ENCODE data around the gene GLMP. TPM values are rescaled to one million over a fixed set of nuclear protein-coding genes. Genes with fewer than 3 reads are reported as not detected.

Gene GLMP
- total and polyA plus RNA-seq, 2 donors (not counting 3 experiments of a cell fraction or from before 2014, with no cell fraction given), result 84.3 to 109 TPM

- dilution Hi-C loops (cut with MboI; ENCODE audit: extremely low pct_ligation_motif_present, low sequenced_read_pairs) (no loop called here), intact Hi-C loops (cut with micrococcal nuclease) (no loop called here)
- Histone ChIP-seq H3K9me3 (replicated peaks; ENCODE audit: control insufficient read depth, insufficient read depth, low read length) (no peaks in the 10 kb centered on the region), H4K20me1 (replicated peaks; ENCODE audit: control insufficient read depth, extremely low read depth, insufficient read depth, low read length) (peaks cover under 1% of the 10 kb centered on the region), H3K9me1 (replicated peaks; ENCODE audit: control insufficient read depth, extremely low read depth, insufficient read depth, low read length) (no peaks in the 10 kb centered on the region), H3K27me3 (ENCODE audit: control insufficient read depth in 2 of 2, insufficient read depth in 2 of 2, low read length in 2 of 2) (no peaks in the 10 kb centered on the region), H2AFZ (ENCODE audit: low read depth, low read length) (no peak overlapping the region), H3K36me3 (ENCODE audit: control insufficient read depth in 2 of 2, extremely low read depth in 1 of 2, insufficient read depth in 2 of 2, low read length in 2 of 2) (peaks cover 0 to 2% of the 10 kb centered on the region in 2 experiments), H3K4me2 (ENCODE audit: insufficient read depth, low read length) (no peak overlapping the region), H3K4me3 (replicated peaks in 1 of 3; ENCODE audit: insufficient read depth in 1 of 3, low read depth in 1 of 3, low read length in 3 of 3) (no peak overlapping the region), H3K79me2 (ENCODE audit: control insufficient read depth, insufficient read depth, low read length) (peaks cover 15% of the 10 kb centered on the region), H3K4me1 (ENCODE audit: control insufficient read depth, extremely low read depth, insufficient read depth, low read length) (peaks cover 15% of the 10 kb centered on the region), H3K27ac (ENCODE audit: insufficient read depth, low read depth, low read length) (no peak overlapping the region), H3K9ac (replicated peaks; ENCODE audit: extremely low read depth, insufficient read depth, low read length) (no peak overlapping the region)
- DNase-seq (ENCODE audit: low read depth, low spot score) (no peak), FAIRE-seq (no peak)
- CTCF ChIA-PET, result interaction anchor here (0.7 kb wide), 1 partner anchor 34 kb away, joined by 3 read pairs; no protein-coding TSS in a partner anchor
- TF ChIP-seq GATA2 (IDR thresholded peaks at IDR 0.05; ENCODE audit: insufficient read depth, insufficient read length, low read depth, low read length) (no peak), JUN (IDR thresholded peaks at IDR 0.05; ENCODE audit: borderline replicate concordance, insufficient read depth, insufficient read length, low read depth) (no peak), MYC (IDR thresholded peaks at IDR 0.05; ENCODE audit: low read depth, low read length) (no peak), POLR2AphosphoS5 (IDR thresholded peaks at IDR 0.05; ENCODE audit: insufficient read depth, low read depth, low read length) (no peak), FOS (IDR thresholded peaks at IDR 0.05; ENCODE audit: borderline replicate concordance, insufficient read depth, low read length) (no peak), EZH2 (IDR thresholded peaks at IDR 0.05; ENCODE audit: borderline replicate concordance, low read depth, low read length, severe bottlenecking) (no peak), POLR2A (IDR thresholded peaks at IDR 0.05; ENCODE audit: low read depth, low read length) (no peak), MAX (IDR thresholded peaks at IDR 0.05; ENCODE audit: insufficient read depth, insufficient read length) (no peak), CTCF (IDR thresholded peaks at IDR 0.05; ENCODE audit: extremely low read depth in 1 of 2, insufficient read depth in 1 of 2, low read depth in 1 of 2, low read length in 2 of 2) (no peak)
- no TSS peak for BruUV-seq (replicated peaks)
- POLR2A ChIA-PET, result no interaction called here
Observed at GRCh38 chr1:156286061-156286460, 9.4 kb downstream of the GLMP start.

All from endothelial cell of umbilical vein (primary cell).